Measurements from ENCODE around the gene ROBO1. TPM values are rescaled to one million over a fixed set of nuclear protein-coding genes. Genes with fewer than 3 reads are reported as not detected.

Gene ROBO1
- total and polyA plus RNA-seq, 2 of the 13 experiments (the other 11 are each of a cell fraction or from before 2014, with no cell fraction given), result 52.2 to 71.0 TPM

DNA sequence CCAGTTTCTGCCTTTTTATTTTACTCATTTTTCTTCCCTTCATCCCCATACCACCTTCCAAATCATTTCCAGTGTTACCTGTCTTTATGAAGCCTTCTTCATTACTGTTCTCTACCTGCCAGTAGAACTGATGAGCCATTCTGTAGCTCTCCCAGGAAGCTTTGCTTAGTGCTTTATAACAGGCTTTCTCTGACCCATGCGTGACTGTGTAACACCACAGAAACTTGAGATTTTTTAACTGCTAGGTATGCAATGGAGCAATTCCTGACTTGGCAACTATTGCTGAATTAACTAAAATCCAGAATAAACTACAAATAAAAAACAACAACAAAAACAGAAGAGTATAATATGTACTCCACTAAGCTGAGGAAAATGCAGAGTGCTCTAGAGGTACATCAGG is 289.2 kb downstream of the ROBO1 start:
- ATAC-seq, result no peak
- H3K36me3 ChIP-seq (replicated peaks in 1 of 2; ENCODE audit: control insufficient read depth in 1 of 2, insufficient read depth in 2 of 2, low read length in 2 of 2), result no peaks in the 10 kb centered on the region
- no peak overlapping the region for H2AFZ ChIP-seq (ENCODE audit: low read length)
- ChIA-PET CTCF (ENCODE audit: low intra/inter-chr PET ratio, low total read pairs) (no interaction called here), POLR2A (no interaction called here)
- no peaks in the 10 kb centered on the region for H3K9me3 ChIP-seq (ENCODE audit: low read length)
- H3K4me2 ChIP-seq (ENCODE audit: low read depth, low read length), result no peak overlapping the region
- in situ Hi-C loops (cut with HindIII; ENCODE audit: extremely low pct_ligation_motif_present, low pct_unique_long_range_greater_than_20kb) (no loop called here), intact Hi-C loops (cut with micrococcal nuclease; ENCODE audit: unreplicated experiment) (no loop called here)
- no peak overlapping the region for H3K9ac ChIP-seq (ENCODE audit: insufficient read depth, low read depth, low read length)
- no peak for DNase-seq (ENCODE audit: low spot score)
- WGBS (ENCODE audit: low lambda C conversion rate), result 7% methylated on average over 1 of the region's 1 CpG
- no peak for TF ChIP-seq ZNF567 (CRISPR knock-in tag; IDR thresholded peaks at IDR 0.05; ENCODE audit: borderline replicate concordance)
- TF ChIP-seq TAF1 (CRISPR knock-in tag; IDR thresholded peaks at IDR 0.05), result no peak
- no peak for TF ChIP-seq HNRNPUL1 (IDR thresholded peaks at IDR 0.05; ENCODE audit: low read depth, low read length)
- TF ChIP-seq ZNF75D (CRISPR knock-in tag; IDR thresholded peaks at IDR 0.05; ENCODE audit: borderline replicate concordance), result no peak
- no peak overlapping the region for H3K27ac ChIP-seq (ENCODE audit: extremely low read length, insufficient read depth, low read length)
- H3K4me3 ChIP-seq (replicated peaks in 1 of 3; ENCODE audit: insufficient read depth in 1 of 3, low read depth in 2 of 3, low read length in 3 of 3), result no peak overlapping the region
- H4K20me1 ChIP-seq (ENCODE audit: insufficient read depth, low read length), result no peaks in the 10 kb centered on the region
- FAIRE-seq, result no peak
- BruUV-seq (replicated peaks), result no TSS peak
- H3K27me3 ChIP-seq (ENCODE audit: control insufficient read depth in 1 of 2, insufficient read depth in 2 of 2, low read length in 2 of 2), result no peaks in the 10 kb centered on the region
- H3K79me2 ChIP-seq (ENCODE audit: insufficient read depth, low read length), result no peaks in the 10 kb centered on the region
- no peaks in the 10 kb centered on the region for H3K4me1 ChIP-seq (ENCODE audit: insufficient read depth, low read length)

- ATAC-seq (no peak), DNase-seq (ENCODE audit: low spot score) (no peak), FAIRE-seq (no peak)
- WGBS (ENCODE audit: low lambda C conversion rate), result 0% methylated on average over 1 of the region's 1 CpG
- H3K27ac ChIP-seq (ENCODE audit: extremely low read length, insufficient read depth, low read length), result no peak overlapping the region
- H3K27me3 ChIP-seq (ENCODE audit: control insufficient read depth in 1 of 2, insufficient read depth in 2 of 2, low read length in 2 of 2), result no peaks in the 10 kb centered on the region
- TF ChIP-seq ZNF138 (CRISPR knock-in tag; IDR thresholded peaks at IDR 0.05; ENCODE audit: low read depth) (no peak), KDM1A (CRISPR knock-in tag; IDR thresholded peaks at IDR 0.05) (no peak)
- TF ChIP-seq, protein P1, sequence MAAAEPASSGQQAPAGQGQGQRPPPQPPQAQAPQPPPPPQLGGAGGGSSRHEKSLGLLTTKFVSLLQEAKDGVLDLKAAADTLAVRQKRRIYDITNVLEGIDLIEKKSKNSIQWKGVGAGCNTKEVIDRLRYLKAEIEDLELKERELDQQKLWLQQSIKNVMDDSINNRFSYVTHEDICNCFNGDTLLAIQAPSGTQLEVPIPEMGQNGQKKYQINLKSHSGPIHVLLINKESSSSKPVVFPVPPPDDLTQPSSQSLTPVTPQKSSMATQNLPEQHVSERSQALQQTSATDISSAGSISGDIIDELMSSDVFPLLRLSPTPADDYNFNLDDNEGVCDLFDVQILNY (CRISPR knock-in tag; conservative IDR thresholded peaks at IDR 0.05), result no peak
- H3K4me2 ChIP-seq (ENCODE audit: low read depth, low read length), result no peak overlapping the region
- no peak overlapping the region for H2AFZ ChIP-seq (ENCODE audit: low read length)
- H3K79me2 ChIP-seq (ENCODE audit: insufficient read depth, low read length), result no peaks in the 10 kb centered on the region
- H3K4me3 ChIP-seq (replicated peaks in 1 of 3; ENCODE audit: insufficient read depth in 1 of 3, low read depth in 2 of 3, low read length in 3 of 3), result no peak overlapping the region
- H3K9me3 ChIP-seq (ENCODE audit: low read length), result no peaks in the 10 kb centered on the region
- ChIA-PET POLR2A (no interaction called here), CTCF (ENCODE audit: low intra/inter-chr PET ratio, low total read pairs) (no interaction called here)
- intact Hi-C loops (cut with micrococcal nuclease; ENCODE audit: unreplicated experiment) (no loop called here), in situ Hi-C loops (cut with HindIII; ENCODE audit: extremely low pct_ligation_motif_present, low pct_unique_long_range_greater_than_20kb) (no loop called here)
- no TSS peak for BruUV-seq (replicated peaks)
- no peaks in the 10 kb centered on the region for H3K36me3 ChIP-seq (replicated peaks in 1 of 2; ENCODE audit: control insufficient read depth in 1 of 2, insufficient read depth in 2 of 2, low read length in 2 of 2)
- H3K9ac ChIP-seq (ENCODE audit: insufficient read depth, low read depth, low read length), result no peak overlapping the region
- no peaks in the 10 kb centered on the region for H4K20me1 ChIP-seq (ENCODE audit: insufficient read depth, low read length)
- H3K4me1 ChIP-seq (ENCODE audit: insufficient read depth, low read length), result no peaks in the 10 kb centered on the region
These were observed 290.6 kb downstream of the ROBO1 start for GRCh38 chr3:79477242-79477641.
